Fibroblast of lung (primary cell): ENCODE results near the gene NIP7. TPM values are rescaled to one million over a fixed set of nuclear protein-coding genes. Genes with fewer than 3 reads are reported as not detected.

ENCODE experiments used
- DNase-seq, 2 donors: peaks; one replicate each; pipeline versions ENCODE4 v3.0.0 to v3.0.0-alpha.2; 2010; ENCODE audit warnings: low read depth in 2 of 2
- H2AFZ ChIP-seq: 2 replicates; pipeline ENCODE4 v1.5.1; 2012; ENCODE audit warnings: low read length, control low read depth, inconsistent platforms
- H3K27ac ChIP-seq: 2 replicates; pipeline ENCODE4 v1.5.1; 2011; ENCODE audit warnings: low read length, control low read depth; ENCODE audit not compliant: insufficient read depth
- H3K27me3 ChIP-seq: 2 replicates; pipeline ENCODE4 v1.5.1; 2011; ENCODE audit warnings: mild to moderate bottlenecking, low read length; ENCODE audit not compliant: control insufficient read depth, insufficient read depth
- H3K36me3 ChIP-seq: 2 replicates; pipeline ENCODE4 v1.5.1; 2011; ENCODE audit warnings: low read length; ENCODE audit not compliant: control insufficient read depth, insufficient read depth
- H3K4me1 ChIP-seq: 2 replicates; pipeline ENCODE4 v1.5.1; 2011; ENCODE audit warnings: low read length; ENCODE audit not compliant: control insufficient read depth, insufficient read depth; ENCODE audit errors: extremely low read depth
- H3K4me2 ChIP-seq: 2 replicates; pipeline ENCODE4 v1.5.1; 2011; ENCODE audit warnings: low read length, control low read depth; ENCODE audit not compliant: insufficient read depth; ENCODE audit errors: extremely low read depth
- H3K4me3 ChIP-seq, 4 experiments: fragments of 200-600 bp in 1 of 4; sonication (generic) in 1 of 4; replicated peaks in 1 of 4; 2 replicates each; pipeline ENCODE4 v1.5.1; 2011 to 2016; ENCODE audit warnings: low read length in 4 of 4, low read depth in 3 of 4, mild to moderate bottlenecking in 3 of 4, control low read depth in 2 of 4, inconsistent platforms in 1 of 4, mixed read lengths in 1 of 4; ENCODE audit not compliant: insufficient read depth in 1 of 4; ENCODE audit errors: control extremely low read depth in 1 of 4
- H3K79me2 ChIP-seq: 2 replicates; pipeline ENCODE4 v1.5.1; 2012; ENCODE audit warnings: mild to moderate bottlenecking, low read length, inconsistent platforms; ENCODE audit not compliant: control insufficient read depth, insufficient read depth
- H3K9ac ChIP-seq: 2 replicates; pipeline ENCODE4 v1.5.1; 2011; ENCODE audit warnings: mild to moderate bottlenecking, low read length, control low read depth; ENCODE audit not compliant: insufficient read depth
- H3K9me3 ChIP-seq: 2 replicates; pipeline ENCODE4 v1.5.1; 2012; ENCODE audit warnings: low read depth, low read length; ENCODE audit not compliant: control insufficient read depth, insufficient read depth
- H4K20me1 ChIP-seq: 2 replicates; pipeline ENCODE4 v1.5.1; 2011; ENCODE audit warnings: low read length; ENCODE audit not compliant: control insufficient read depth, insufficient read depth; ENCODE audit errors: extremely low read depth
- CTCF ChIP-seq, 2 donors: IDR thresholded peaks in 1 of 2; conservative IDR thresholded peaks in 1 of 2; 1 replicate in 1 of 2; 2 replicates in 1 of 2; pipeline ENCODE4 v1.5.1; 2011 to 2012; ENCODE audit warnings: low read length in 2 of 2, control low read depth in 1 of 2, inconsistent platforms in 1 of 2, low read depth in 1 of 2, mild to moderate bottlenecking in 1 of 2
- EZH2 ChIP-seq: IDR thresholded peaks from 2 replicates; pipeline ENCODE4 v1.5.1; 2012; ENCODE audit warnings: low read length, control low read depth, mild to moderate bottlenecking; ENCODE audit errors: missing control alignments
- polyA plus RNA-seq, 2 donors: library from polyadenylated mRNA; depleted of rRNA in 1 of 2; stranded (reverse) in 1 of 2; unstranded in 1 of 2; fragments of >200 nt; gene quantifications; 2 replicates each; pipeline ENCODE4 v1.2.1, GENCODE V29; 2011 to 2012; ENCODE audit warnings: missing spikeins in 1 of 2
- total RNA-seq: library from RNA; depleted of rRNA; stranded (reverse); fragments of >200 nt; gene quantifications from 2 replicates; pipeline ENCODE4 v1.2.1, GENCODE V29; 2014

Gene NIP7
- total and polyA plus RNA-seq, 2 donors (not counting 1 experiment from before 2014, with no cell fraction given) = 13.3 to 20.0 TPM

GRCh38 chr16:69384974-69385373 is 45.4 kb downstream of the NIP7 start:
- TF ChIP-seq CTCF (conservative IDR thresholded peaks at IDR 0.05 in 1 of 2, IDR thresholded peaks at IDR 0.05 in 1 of 2; ENCODE audit: low read depth in 1 of 2, low read length in 2 of 2) = no peak
- no peak for TF ChIP-seq EZH2
- Histone ChIP-seq H2AFZ (no peak overlapping the region), H3K9ac (peak overlapping the region; percentile 78), H3K9me3 (no peaks in the 10 kb centered on the region), H4K20me1 (no peaks in the 10 kb centered on the region), H3K27me3 (no peaks in the 10 kb centered on the region), H3K27ac (peak overlapping the region; percentile 62), H3K36me3 (peaks cover 2% of the 10 kb centered on the region), H3K4me3 (peak overlapping the region; percentile 33 to 98 (median 58)), H3K79me2 (peaks cover 19% of the 10 kb centered on the region), H3K4me1 (no peaks in the 10 kb centered on the region), H3K4me2 (peak overlapping the region; percentile 83)
- no peak for DNase-seq

- Histone ChIP-seq H3K79me2 (peaks cover 17% of the 10 kb centered on the region), H3K36me3 (peaks cover 2% of the 10 kb centered on the region), H3K27ac (no peak overlapping the region), H3K4me2 (no peak overlapping the region), H3K4me3 (peak overlapping the region in 2 of 4 experiments; percentile 63 to 75), H3K9me3 (no peaks in the 10 kb centered on the region), H3K9ac (no peak overlapping the region), H2AFZ (no peak overlapping the region), H3K4me1 (no peaks in the 10 kb centered on the region), H4K20me1 (no peaks in the 10 kb centered on the region), H3K27me3 (no peaks in the 10 kb centered on the region)
- no peak for TF ChIP-seq CTCF (conservative IDR thresholded peaks at IDR 0.05 in 1 of 2, IDR thresholded peaks at IDR 0.05 in 1 of 2; ENCODE audit: low read depth in 1 of 2, low read length in 2 of 2)
- no peak for TF ChIP-seq EZH2
- DNase-seq = peak in 1 of 2 donors; percentile 46
Observed at GRCh38 chr16:69386596-69386995, 47.0 kb downstream of the NIP7 start.

Other genes starting within 250 kb of the NIP7 start
- 0.26 and 0.33 TPM in 2 replicates for gene HAS3, start 234.1 kb upstream of the NIP7 start, total RNA-seq
- 0.19 and 0.27 TPM in 2 replicates for gene HAS3, start 234.1 kb upstream of the NIP7 start, polyA plus RNA-seq
- 39.0 and 55.7 TPM in 2 replicates for gene CHTF8, start 207.2 kb upstream of the NIP7 start, total RNA-seq
- 74.3 and 83.0 TPM in 2 replicates for gene CHTF8, start 207.2 kb upstream of the NIP7 start, polyA plus RNA-seq
- gene UTP4, start 207.1 kb upstream of the NIP7 start, total RNA-seq = 14.4 and 14.9 TPM in 2 replicates
- 56.5 and 80.1 TPM in 2 replicates for gene UTP4, start 207.1 kb upstream of the NIP7 start, polyA plus RNA-seq
- 39.5 and 63.3 TPM in 2 replicates for gene SNTB2, start 152.6 kb upstream of the NIP7 start, total RNA-seq
- 45.3 and 51.8 TPM in 2 replicates for gene SNTB2, start 152.6 kb upstream of the NIP7 start, polyA plus RNA-seq
- gene VPS4A, start 28.4 kb upstream of the NIP7 start, total RNA-seq = 30.0 and 39.8 TPM in 2 replicates
- gene VPS4A, start 28.4 kb upstream of the NIP7 start, polyA plus RNA-seq = 14.5 and 18.4 TPM in 2 replicates
- 13.4 and 14.4 TPM in 2 replicates for gene PDF, start 9.2 kb upstream of the NIP7 start, total RNA-seq
- 8.7 and 9.2 TPM in 2 replicates for gene PDF, start 9.2 kb upstream of the NIP7 start, polyA plus RNA-seq
- 29.2 and 31.1 TPM in 2 replicates for gene COG8, start 208 bp upstream of the NIP7 start, total RNA-seq
- 20.0 and 26.4 TPM in 2 replicates for gene COG8, start 208 bp upstream of the NIP7 start, polyA plus RNA-seq
- not detected in 2 replicates for gene TMED6, start 12.0 kb downstream of the NIP7 start, total RNA-seq
- 0.08 TPM in 1 of 2 replicates, not detected in the other for gene TMED6, start 12.0 kb downstream of the NIP7 start, polyA plus RNA-seq
- 9.8 and 16.3 TPM in 2 replicates for gene TERF2, start 46.2 kb downstream of the NIP7 start, total RNA-seq
- gene TERF2, start 46.2 kb downstream of the NIP7 start, polyA plus RNA-seq = 18.8 and 22.9 TPM in 2 replicates
- gene CYB5B, start 84.8 kb downstream of the NIP7 start, total RNA-seq = 37.2 and 87.4 TPM in 2 replicates
- gene CYB5B, start 84.8 kb downstream of the NIP7 start, polyA plus RNA-seq = 220 and 248 TPM in 2 replicates
- gene NFAT5, start 226.2 kb downstream of the NIP7 start, total RNA-seq = 15.7 and 33.4 TPM in 2 replicates
- 24.7 and 39.4 TPM in 2 replicates for gene NFAT5, start 226.2 kb downstream of the NIP7 start, polyA plus RNA-seq